ENCODE results near the gene GRK2. TPM values are rescaled to one million over a fixed set of nuclear protein-coding genes. Genes with fewer than 3 reads are reported as not detected.

The GRK2 gene
- total and polyA plus RNA-seq, 9 of the 15 experiments (the other 6 are each of a cell fraction or from before 2014, with no cell fraction given), result 0.24 to 95.8 (median 56.5) TPM

- TF ChIP-seq NKRF (IDR thresholded peaks at IDR 0.05; ENCODE audit: borderline replicate concordance) (no peak), CREM (IDR thresholded peaks at IDR 0.05; ENCODE audit: low read depth) (peak; percentile 65), ZNF324 (CRISPR knock-in tag; IDR thresholded peaks at IDR 0.05) (no peak), ZNF124 (CRISPR knock-in tag; IDR thresholded peaks at IDR 0.05) (no peak), IRF1 (CRISPR knock-in tag; IDR thresholded peaks at IDR 0.05; ENCODE audit: borderline replicate concordance) (no peak), FOXP1 (CRISPR knock-in tag; IDR thresholded peaks at IDR 0.05) (no peak), SRSF3 (IDR thresholded peaks at IDR 0.05; ENCODE audit: insufficient read depth, low read length) (no peak), ESRRB (CRISPR knock-in tag; IDR thresholded peaks at IDR 0.05; ENCODE audit: borderline replicate concordance) (no peak), SMAD1 (IDR thresholded peaks at IDR 0.05; ENCODE audit: low read depth, low read length, partially characterized antibody) (peak; percentile 8), STAT6 (CRISPR knock-in tag; IDR thresholded peaks at IDR 0.05) (no peak), ETV6 (IDR thresholded peaks at IDR 0.05; ENCODE audit: borderline replicate concordance in 1 of 2, low read depth in 2 of 2, low read length in 1 of 2) (no peak), ETV6 (CRISPR knock-in tag; IDR thresholded peaks at IDR 0.05; ENCODE audit: borderline replicate concordance) (no peak), NCOA2 (IDR thresholded peaks at IDR 0.05; ENCODE audit: partially characterized antibody in 2 of 2) (no peak), XRCC3 (IDR thresholded peaks at IDR 0.05) (no peak), SMARCA4 (IDR thresholded peaks at IDR 0.05) (peak; percentile 35; the same call in 1 of the 2 replicates), ZKSCAN1 (IDR thresholded peaks at IDR 0.05; ENCODE audit: low read depth, low read length) (no peak), ZNF239 (CRISPR knock-in tag; IDR thresholded peaks at IDR 0.05) (no peak), MBD2 (IDR thresholded peaks at IDR 0.05; ENCODE audit: borderline replicate concordance, low read depth) (no peak; the same call in 1 of the 2 replicates), FUS (optimal IDR thresholded peaks at IDR 0.05; ENCODE audit: low read depth, low read length) (no peak), RFX7 (CRISPR knock-in tag; IDR thresholded peaks at IDR 0.05) (no peak)
- TF ChIP-seq, protein P1, sequence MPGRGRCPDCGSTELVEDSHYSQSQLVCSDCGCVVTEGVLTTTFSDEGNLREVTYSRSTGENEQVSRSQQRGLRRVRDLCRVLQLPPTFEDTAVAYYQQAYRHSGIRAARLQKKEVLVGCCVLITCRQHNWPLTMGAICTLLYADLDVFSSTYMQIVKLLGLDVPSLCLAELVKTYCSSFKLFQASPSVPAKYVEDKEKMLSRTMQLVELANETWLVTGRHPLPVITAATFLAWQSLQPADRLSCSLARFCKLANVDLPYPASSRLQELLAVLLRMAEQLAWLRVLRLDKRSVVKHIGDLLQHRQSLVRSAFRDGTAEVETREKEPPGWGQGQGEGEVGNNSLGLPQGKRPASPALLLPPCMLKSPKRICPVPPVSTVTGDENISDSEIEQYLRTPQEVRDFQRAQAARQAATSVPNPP (IDR thresholded peaks at IDR 0.05; ENCODE audit: borderline replicate concordance, insufficient read depth, insufficient read length), result no peak
Observed at GRCh38 chr11:67262731-67263675, 3.3 kb upstream of the GRK2 start (continued).

Measured in K562 (cell line).